Loucy (cell line): Measurements from ENCODE around the gene COL13A1.

Experiments
- H2AFZ ChIP-seq: fragments of 200-600 bp; sonication (generic); 2 replicates; pipeline ENCODE4 v1.6.0; 2016; ENCODE audit warnings: antibody characterized with exemption, mild to moderate bottlenecking, low read length, moderate library complexity
- H3F3A ChIP-seq: fragments of 200-600 bp; 2 replicates; pipeline ENCODE4 v1.6.0; 2016; ENCODE audit warnings: antibody characterized with exemption, low read depth, mild to moderate bottlenecking
- H3K27me3 ChIP-seq: fragments of 200-600 bp; sonication (generic); 2 replicates; pipeline ENCODE4 v1.6.1; 2014; ENCODE audit warnings: low read length, mild to moderate bottlenecking; ENCODE audit not compliant: insufficient read depth, poor library complexity, severe bottlenecking
- H3K36me3 ChIP-seq: fragments of 200-600 bp; sonication (generic); 2 replicates; pipeline ENCODE4 v1.6.1; 2016; ENCODE audit warnings: low read length; ENCODE audit not compliant: insufficient read depth
- H3K4me1 ChIP-seq: fragments of 200-600 bp; sonication (generic); 2 replicates; pipeline ENCODE4 v1.5.1; 2014; ENCODE audit warnings: low read length, mild to moderate bottlenecking; ENCODE audit not compliant: insufficient read depth, poor library complexity, severe bottlenecking
- H3K4me2 ChIP-seq: fragments of 200-600 bp; sonication (generic); 2 replicates; pipeline ENCODE4 v1.6.0; 2014; ENCODE audit warnings: antibody characterized with exemption, low read length, low read depth, mild to moderate bottlenecking; ENCODE audit not compliant: poor library complexity, severe bottlenecking
- H3K4me3 ChIP-seq: fragments of 200-600 bp; sonication (generic); 2 replicates; pipeline ENCODE4 v1.5.1; 2014; ENCODE audit warnings: low read length, mild to moderate bottlenecking, mixed read lengths; ENCODE audit not compliant: poor library complexity, severe bottlenecking
- H3K79me2 ChIP-seq: fragments of 200-600 bp; sonication (generic); 2 replicates; pipeline ENCODE4 v1.6.1; 2014; ENCODE audit warnings: low read length; ENCODE audit not compliant: insufficient read depth
- H3K9ac ChIP-seq: fragments of 200-600 bp; sonication (generic); 2 replicates; pipeline ENCODE4 v1.6.0; 2014; ENCODE audit warnings: mild to moderate bottlenecking, low read depth, low read length, moderate library complexity; ENCODE audit not compliant: poor library complexity, severe bottlenecking
- H3K9me2 ChIP-seq: fragments of 200-600 bp; sonication (generic); replicated peaks from 2 replicates; pipeline ENCODE4 v1.6.1; 2016; ENCODE audit warnings: low read depth, low read length, mixed read lengths
- H3K9me3 ChIP-seq: fragments of 200-600 bp; sonication (generic); 2 replicates; pipeline ENCODE4 v1.6.1; 2014; ENCODE audit warnings: mild to moderate bottlenecking, antibody characterized with exemption, low read length, low read depth; ENCODE audit not compliant: insufficient read depth
- H4K20me1 ChIP-seq: fragments of 200-600 bp; sonication (generic); 2 replicates; pipeline ENCODE4 v1.6.0; 2014; ENCODE audit warnings: antibody characterized with exemption, low read length, mild to moderate bottlenecking; ENCODE audit not compliant: insufficient read depth, poor library complexity, severe bottlenecking
- CTCF ChIP-seq: fragments of 200-600 bp; sonication (generic); conservative IDR thresholded peaks from 2 replicates; pipeline ENCODE4 v1.5.1; 2014; ENCODE audit warnings: mild to moderate bottlenecking, antibody characterized with exemption, low read length
- EZH2phosphoT487 ChIP-seq: fragments of 200-600 bp; IDR thresholded peaks from 2 replicates; pipeline ENCODE4 v1.6.1; 2018; ENCODE audit warnings: antibody characterized with exemption, mild to moderate bottlenecking, moderate library complexity, borderline replicate concordance

COL13A1 gene

GRCh38 chr10:69959911-69960310, 158.2 kb downstream of the COL13A1 start:
- Histone ChIP-seq H3K4me3 (no peak overlapping the region), H3K36me3 (no peaks in the 10 kb centered on the region), H4K20me1 (no peaks in the 10 kb centered on the region), H3K4me2 (no peak overlapping the region), H3K4me1 (peaks cover 26% of the 10 kb centered on the region), H3K27me3 (no peaks in the 10 kb centered on the region), H3K9me3 (no peaks in the 10 kb centered on the region), H3F3A (no peaks in the 10 kb centered on the region), H3K9me2 (no peaks in the 10 kb centered on the region), H3K79me2 (no peaks in the 10 kb centered on the region), H2AFZ (no peak overlapping the region), H3K9ac (no peak overlapping the region)
- TF ChIP-seq CTCF, result no peak
- no peak for TF ChIP-seq EZH2phosphoT487

GRCh38 chr10:69960606-69960987, 158.9 kb downstream of the COL13A1 start:
- H3K36me3 ChIP-seq, result no peaks in the 10 kb centered on the region
- H3K4me3 ChIP-seq, result no peak overlapping the region
- no peak overlapping the region for H3K4me2 ChIP-seq
- H3K9me3 ChIP-seq, result no peaks in the 10 kb centered on the region
- no peak overlapping the region for H2AFZ ChIP-seq
- TF ChIP-seq EZH2phosphoT487 (no peak), CTCF (no peak)
- H3K79me2 ChIP-seq, result no peaks in the 10 kb centered on the region
- peaks cover 26% of the 10 kb centered on the region for H3K4me1 ChIP-seq
- no peaks in the 10 kb centered on the region for H3F3A ChIP-seq
- H3K9ac ChIP-seq, result no peak overlapping the region
- H3K9me2 ChIP-seq, result no peaks in the 10 kb centered on the region
- H4K20me1 ChIP-seq, result no peaks in the 10 kb centered on the region
- no peaks in the 10 kb centered on the region for H3K27me3 ChIP-seq

GRCh38 chr10:69960988-69961880, 159.5 kb downstream of the COL13A1 start:
- Histone ChIP-seq H2AFZ (peak overlapping the region; percentile 38; the same call in 1 of the 2 replicates), H4K20me1 (no peaks in the 10 kb centered on the region), H3K4me1 (peaks cover 26% of the 10 kb centered on the region), H3F3A (no peaks in the 10 kb centered on the region), H3K4me2 (no peak overlapping the region), H3K9me3 (no peaks in the 10 kb centered on the region), H3K27me3 (no peaks in the 10 kb centered on the region), H3K9me2 (no peaks in the 10 kb centered on the region), H3K4me3 (no peak overlapping the region), H3K9ac (no peak overlapping the region), H3K79me2 (no peaks in the 10 kb centered on the region), H3K36me3 (no peaks in the 10 kb centered on the region)
- TF ChIP-seq EZH2phosphoT487 (no peak), CTCF (peak; percentile 70)
